Endodermal cell (in vitro differentiated cells): Measurements from ENCODE around the gene SGCD. TPM values are rescaled to one million over a fixed set of nuclear protein-coding genes. Genes with fewer than 3 reads are reported as not detected.

ENCODE experiments used
- DNase-seq: peaks from one replicate; pipeline ENCODE4 v3.0.0-alpha.2; 2017
- H3K27ac ChIP-seq: 2 replicates; pipeline ENCODE4 v1.5.1; 2013; ENCODE audit warnings: mild to moderate bottlenecking, low read depth, low read length, moderate library complexity
- H3K27me3 ChIP-seq: 2 replicates; pipeline ENCODE4 v1.6.1; 2013; ENCODE audit warnings: mild to moderate bottlenecking, low read length, moderate library complexity; ENCODE audit not compliant: insufficient read depth, control insufficient read depth, poor library complexity, severe bottlenecking
- H3K36me3 ChIP-seq: 2 replicates; pipeline ENCODE4 v1.7.0; 2013; ENCODE audit warnings: mild to moderate bottlenecking, low read length, moderate library complexity; ENCODE audit not compliant: control insufficient read depth, insufficient read depth
- H3K4me1 ChIP-seq: one replicate; pipeline ENCODE4 v1.7.0; 2013; ENCODE audit warnings: low read length; ENCODE audit not compliant: control insufficient read depth, insufficient read depth
- H3K4me3 ChIP-seq: 2 replicates; pipeline ENCODE4 v1.5.1; 2013; ENCODE audit warnings: mild to moderate bottlenecking, low read length, moderate library complexity
- H3K9ac ChIP-seq: 2 replicates; pipeline ENCODE4 v1.6.1; 2013; ENCODE audit warnings: mild to moderate bottlenecking, low read length, moderate library complexity; ENCODE audit not compliant: poor library complexity, severe bottlenecking; ENCODE audit errors: extremely low read depth
- H3K9me3 ChIP-seq: 2 replicates; pipeline ENCODE4 v1.6.1; 2013; ENCODE audit warnings: mild to moderate bottlenecking, low read length, moderate library complexity; ENCODE audit not compliant: control insufficient read depth
- H3K27ac Mint-ChIP-seq: 2 replicates; pipeline ENCODE4 v1.8.0; 2020; ENCODE audit warnings: mixed read lengths
- H3K27me3 Mint-ChIP-seq: 2 replicates; pipeline ENCODE4 v1.8.0; 2021; ENCODE audit warnings: mild to moderate bottlenecking, mixed read lengths; ENCODE audit not compliant: insufficient read depth
- H3K36me3 Mint-ChIP-seq: 2 replicates; pipeline ENCODE4 v1.8.0; 2020; ENCODE audit warnings: low read depth, mixed read lengths
- H3K4me1 Mint-ChIP-seq: 2 replicates; pipeline ENCODE4 v1.8.0; 2020; ENCODE audit warnings: mixed read lengths
- H3K4me3 Mint-ChIP-seq: 2 replicates; pipeline ENCODE4 v1.8.0; 2020; ENCODE audit warnings: mild to moderate bottlenecking, moderate library complexity, mixed read lengths
- H3K9me3 Mint-ChIP-seq: 2 replicates; pipeline ENCODE4 v1.8.0; 2020; ENCODE audit warnings: mild to moderate bottlenecking, mixed read lengths
- CTCF ChIP-seq: fragments of 200-600 bp; sonication (generic); conservative IDR thresholded peaks from 2 replicates; pipeline ENCODE4 v1.5.0; 2021; ENCODE audit warnings: antibody characterized with exemption, mild to moderate bottlenecking
- WGBS, 2 experiments: methylation state at CpG; one replicate each; pipeline versions ENCODE4 v1.1.5 to v1.1.7; 2013; ENCODE audit warnings: missing lambda C conversion rate in 2 of 2, mixed read lengths in 1 of 2; ENCODE audit not compliant: insufficient coverage in 1 of 2, insufficient read length in 1 of 2; 5-methylcytosine and 5-hydroxymethylcytosine counted together
- total RNA-seq, 2 donors: library from RNA; stranded (reverse); fragmentation: NEBNext Ultra II Directional in 1 of 2; extraction: Animal tissue kit (Norgen Biotek cat#: 25700) in 1 of 2; gene quantifications; 2 replicates in 1 of 2; 3 replicates in 1 of 2; pipeline ENCODE4 v1.2.1, GENCODE V29; 2021

SGCD gene
- total RNA-seq, 2 donors from 2014 or later: 0.04 to 0.42 TPM

- H3K4me3 Mint-ChIP-seq: no peak overlapping the region
- no peaks in the 10 kb centered on the region for H3K4me1 Mint-ChIP-seq
- Histone ChIP-seq H3K27me3 (no peaks in the 10 kb centered on the region), H3K9me3 (no peaks in the 10 kb centered on the region), H3K9ac (no peak overlapping the region), H3K4me3 (no peak overlapping the region), H3K4me1 (no peaks in the 10 kb centered on the region), H3K27ac (no peak overlapping the region), H3K36me3 (no peaks in the 10 kb centered on the region)
- no peak overlapping the region for H3K27ac Mint-ChIP-seq
- no peak for TF ChIP-seq CTCF
- H3K9me3 Mint-ChIP-seq: no peaks in the 10 kb centered on the region
- no peaks in the 10 kb centered on the region for H3K27me3 Mint-ChIP-seq
- DNase-seq: no peak
- H3K36me3 Mint-ChIP-seq: no peaks in the 10 kb centered on the region
- WGBS, 2 experiments: 97% methylated on average over 1 of the region's 1 CpG; no CpG with 5 or more reads in 1 of the 2 experiments
Measured at GRCh38 chr5:156359476-156359875, 32.5 kb downstream of the SGCD start.

DNA sequence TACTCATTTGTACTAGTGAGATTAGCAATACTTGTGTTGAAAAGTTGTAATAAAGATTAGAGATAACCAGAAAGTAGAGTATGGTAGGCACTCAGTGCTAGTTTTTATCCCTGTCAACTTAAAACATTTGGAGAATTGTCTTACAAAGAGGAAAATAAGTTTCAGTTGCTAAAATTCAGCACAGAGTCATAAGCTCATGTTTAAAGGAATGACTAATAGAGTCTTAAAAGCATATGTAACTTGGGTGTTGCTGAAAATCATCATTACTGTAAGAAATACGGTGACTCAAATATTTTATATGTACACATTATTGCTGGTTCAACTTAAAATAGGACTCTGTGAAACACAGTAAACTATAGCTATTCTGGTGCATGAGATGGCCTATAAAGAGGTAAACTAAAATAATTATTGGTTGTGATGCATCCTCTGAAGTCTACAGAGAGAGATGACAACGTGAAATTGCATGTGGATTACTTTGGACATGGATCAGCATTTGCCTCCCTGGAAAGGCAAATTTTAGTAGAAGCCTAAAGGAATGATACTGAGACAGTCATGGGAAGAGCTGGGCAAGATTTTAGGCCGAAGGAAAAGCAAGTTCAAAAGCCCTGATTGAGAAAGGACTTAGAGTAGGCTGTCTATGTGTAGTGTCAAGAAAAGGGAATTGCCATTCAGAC lies 34.6 kb downstream of the SGCD start:
- Mint-ChIP-seq H3K36me3 (no peaks in the 10 kb centered on the region), H3K4me3 (no peak overlapping the region), H3K4me1 (no peaks in the 10 kb centered on the region), H3K27ac (no peak overlapping the region), H3K9me3 (no peaks in the 10 kb centered on the region), H3K27me3 (no peaks in the 10 kb centered on the region)
- no peak for DNase-seq
- WGBS, 2 experiments: 94 to 95% methylated on average over 2 to 3 of the region's 3 CpGs
- Histone ChIP-seq H3K36me3 (no peaks in the 10 kb centered on the region), H3K9me3 (no peaks in the 10 kb centered on the region), H3K9ac (no peak overlapping the region), H3K4me3 (no peak overlapping the region), H3K27ac (no peak overlapping the region), H3K27me3 (no peaks in the 10 kb centered on the region), H3K4me1 (no peaks in the 10 kb centered on the region)
- no peak for TF ChIP-seq CTCF

- DNase-seq: no peak
- Histone ChIP-seq H3K36me3 (no peaks in the 10 kb centered on the region), H3K9me3 (no peaks in the 10 kb centered on the region), H3K27me3 (no peaks in the 10 kb centered on the region), H3K9ac (no peak overlapping the region), H3K27ac (no peak overlapping the region), H3K4me3 (no peak overlapping the region), H3K4me1 (no peaks in the 10 kb centered on the region)
- no peaks in the 10 kb centered on the region for H3K36me3 Mint-ChIP-seq
- H3K9me3 Mint-ChIP-seq: no peaks in the 10 kb centered on the region
- no peaks in the 10 kb centered on the region for H3K27me3 Mint-ChIP-seq
- H3K27ac Mint-ChIP-seq: no peak overlapping the region
- H3K4me3 Mint-ChIP-seq: no peak overlapping the region
- no peak for TF ChIP-seq CTCF
- 79 to 100% methylated on average over 2 of the region's 2 CpGs for WGBS, 2 experiments
- no peaks in the 10 kb centered on the region for H3K4me1 Mint-ChIP-seq
Measured at GRCh38 chr5:156363861-156364260, 36.9 kb downstream of the SGCD start.
